ENCODE measurements around the gene KNDC1. TPM values are rescaled to one million over a fixed set of nuclear protein-coding genes. Genes with fewer than 3 reads are reported as not detected.

KNDC1 gene
- total RNA-seq, 1 experiment from 2014 or later: 15.7 TPM

DNA sequence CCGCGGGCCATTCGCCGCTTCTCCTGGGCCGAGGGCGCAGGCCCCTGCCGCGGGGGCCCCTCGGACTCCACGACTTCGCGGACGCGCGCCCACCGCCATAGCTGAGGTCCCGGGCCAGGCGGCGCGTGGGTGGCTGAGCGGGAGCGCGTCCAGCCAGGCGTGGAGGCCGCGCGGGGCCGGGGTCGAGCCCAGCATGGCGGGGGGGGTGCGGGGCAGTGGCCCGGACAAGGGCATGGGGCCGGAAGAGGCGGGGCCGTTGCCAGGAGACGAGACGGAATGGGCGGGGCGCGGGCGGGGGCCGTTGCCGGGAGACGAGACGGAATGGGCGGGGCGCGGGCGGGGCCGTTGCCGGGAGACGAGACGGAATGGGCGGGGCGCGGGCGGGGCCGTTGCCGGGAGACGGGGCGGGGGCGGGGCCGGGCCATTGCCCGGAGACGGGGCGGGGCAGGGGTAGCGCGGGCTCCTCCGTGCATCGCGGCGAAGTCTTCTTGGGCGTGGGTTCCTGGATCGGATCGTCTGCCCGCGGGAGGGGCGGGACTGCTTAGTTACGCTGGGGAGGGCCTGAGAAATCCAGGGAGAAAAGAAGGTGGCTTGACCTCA, 101.8 kb downstream of the KNDC1 start:
- Histone ChIP-seq H4K5ac (ENCODE audit: insufficient read length, low read depth, low read length) (no peak overlapping the region), H2BK5ac (ENCODE audit: insufficient read length, low read length) (no peak overlapping the region), H2BK120ac (ENCODE audit: low read depth, low read length, poor library complexity, severe bottlenecking) (no peak overlapping the region), H2BK12ac (ENCODE audit: insufficient read length, low read depth, low read length) (no peak overlapping the region), H3T11ph (ENCODE audit: low read length) (no peak overlapping the region), H3K23ac (ENCODE audit: insufficient read length, low read depth, low read length) (no peak overlapping the region), H4K91ac (ENCODE audit: insufficient read length, low read depth, low read length) (no peak overlapping the region), H4K8ac (replicated peaks; ENCODE audit: insufficient read length, low read depth, low read length) (no peak overlapping the region), H3K4me2 (ENCODE audit: insufficient read depth, insufficient read length, low read length) (peak overlapping the region; percentile 52), H3K18ac (ENCODE audit: insufficient read length, low read depth, low read length) (no peak overlapping the region), H3K56ac (ENCODE audit: insufficient read length, low read depth, low read length) (no peak overlapping the region), H3K27me3 (ENCODE audit: insufficient read depth, low read length) (no peaks in the 10 kb centered on the region; the same call in 1 of the 2 replicates), H4K20me1 (ENCODE audit: control insufficient read depth, insufficient read depth, insufficient read length) (peaks cover 3% of the 10 kb centered on the region), H2BK20ac (ENCODE audit: low read depth, low read length, poor library complexity, severe bottlenecking) (no peak overlapping the region), H2BK15ac (ENCODE audit: low read depth, low read length) (no peak overlapping the region), H3K9me3 (ENCODE audit: control insufficient read depth, low read depth, low read length) (no peaks in the 10 kb centered on the region), H3K27ac (ENCODE audit: insufficient read length, low read depth, low read length) (no peak overlapping the region), H3K14ac (ENCODE audit: insufficient read depth, low read length) (no peak overlapping the region), H3K23me2 (ENCODE audit: insufficient read length, low read depth, low read length, poor library complexity, severe bottlenecking) (peaks cover 7% of the 10 kb centered on the region), H2AFZ (ENCODE audit: low read length) (no peak overlapping the region), H3K4ac (ENCODE audit: low read depth, low read length) (no peak overlapping the region), H3K79me1 (ENCODE audit: insufficient read depth, low read depth, low read length, poor library complexity, severe bottlenecking) (no peaks in the 10 kb centered on the region), H2AK5ac (ENCODE audit: insufficient read length, low read length) (no peak overlapping the region), H3K9ac (ENCODE audit: extremely low read depth, insufficient read length, low read length) (no peak overlapping the region), H3K4me1 (ENCODE audit: insufficient read depth, low read length) (no peaks in the 10 kb centered on the region), H3K79me2 (ENCODE audit: insufficient read depth, low read length) (no peaks in the 10 kb centered on the region)
- TF ChIP-seq CTCF (conservative IDR thresholded peaks at IDR 0.05): no peak
- Mint-ChIP-seq H3K4me3 (peak overlapping the region; percentile 66 to 79), H3K27me3 (ENCODE audit: low read depth) (peaks cover 19% of the 10 kb centered on the region), H3K27ac (no peak overlapping the region), H3K4me1 (peaks cover 11 to 28% of the 10 kb centered on the region in 2 experiments), H3K9me3 (no peaks in the 10 kb centered on the region), H3K36me3 (ENCODE audit: insufficient read depth in 1 of 3, low read depth in 3 of 3) (no peaks in the 10 kb centered on the region)
- peak; percentile 69 for DNase-seq
- WGBS (ENCODE audit: extremely low coverage, insufficient read length, low lambda C conversion rate): no CpG with 5 or more reads among the region's 79 CpGs

All from H9 (cell line).